GM18870 (cell line): Measurements from ENCODE around the gene FTH1.
"Not testable (repeated sequence)": the region's sequence is repeated elsewhere in the genome, so short reads cannot be mapped to it uniquely, and the experiment has no call there.

Source experiments
- ATAC-seq: cut with Tn5 transposase; IDR thresholded peaks from one replicate; pipeline ENCODE4 v1.9.1; 2021; ENCODE audit warnings: moderate library complexity; ENCODE audit not compliant: unreplicated experiment

The FTH1 gene

GRCh38 chr11:61964058-61964665 lies 3.3 kb downstream of the FTH1 start:
- ATAC-seq = no peak

- ATAC-seq = no peak
These were observed 4.0 kb downstream of the FTH1 start for GRCh38 chr11:61963282-61964057.

- no peak for ATAC-seq
These were observed 4.5 kb downstream of the FTH1 start for GRCh38 chr11:61963016-61963281.

GRCh38 chr11:61962213-61963015 lies 5.0 kb downstream of the FTH1 start:
- no peak for ATAC-seq

DNA sequence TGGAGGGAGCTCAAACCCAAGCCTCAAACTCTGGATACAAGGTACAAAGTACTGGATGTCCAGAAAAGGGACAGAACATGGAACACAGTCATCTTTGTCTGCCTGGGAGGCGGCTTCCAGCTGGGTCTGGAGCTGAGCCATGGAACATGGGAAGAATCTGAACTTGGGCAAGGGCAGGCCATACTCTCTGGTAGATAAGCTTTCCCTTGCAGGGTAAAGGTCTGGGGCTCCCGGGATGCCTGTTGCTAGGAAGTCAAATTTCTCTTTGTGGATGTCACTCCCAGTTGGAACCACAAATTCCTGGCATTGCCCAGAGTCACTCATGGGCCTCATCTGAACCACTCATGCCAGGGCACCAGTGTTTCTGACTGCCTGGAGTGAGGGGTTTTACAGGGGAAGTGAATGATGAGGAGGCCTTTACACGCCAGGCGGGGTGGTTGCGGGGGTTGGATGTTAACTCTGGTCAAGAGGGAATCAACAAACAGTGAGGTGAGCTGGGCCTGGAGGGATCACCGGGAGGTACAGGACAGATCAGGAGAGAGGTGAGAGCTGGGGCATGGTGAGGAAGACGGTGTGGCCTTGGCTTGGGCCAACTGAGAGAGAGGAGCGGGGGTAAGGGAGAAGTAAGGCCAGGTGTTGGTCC lies 5.7 kb downstream of the FTH1 start:
- no peak for ATAC-seq

DNA sequence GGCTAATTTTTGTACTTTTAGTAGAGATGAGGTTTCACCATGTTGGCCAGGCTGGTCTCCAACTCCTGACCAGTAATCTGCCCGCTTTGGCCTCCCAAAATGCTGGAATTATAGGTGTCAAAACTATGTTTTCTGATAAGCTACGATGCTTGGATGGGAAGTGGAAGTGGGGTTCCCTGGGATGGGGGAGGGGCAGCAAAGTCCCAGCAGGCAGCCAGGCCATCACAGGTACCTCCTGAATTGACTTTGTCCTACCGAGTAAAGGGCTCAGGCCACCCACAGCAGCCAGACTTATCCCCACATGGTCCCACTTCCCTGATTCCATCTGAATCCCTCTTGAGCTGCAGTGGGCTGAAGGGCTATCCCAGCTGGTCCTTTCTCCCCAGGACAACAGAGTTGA lies 6.9 kb downstream of the FTH1 start:
- no peak for ATAC-seq

GRCh38 chr11:61959678-61960077 lies 7.8 kb downstream of the FTH1 start:
- ATAC-seq = no peak

DNA sequence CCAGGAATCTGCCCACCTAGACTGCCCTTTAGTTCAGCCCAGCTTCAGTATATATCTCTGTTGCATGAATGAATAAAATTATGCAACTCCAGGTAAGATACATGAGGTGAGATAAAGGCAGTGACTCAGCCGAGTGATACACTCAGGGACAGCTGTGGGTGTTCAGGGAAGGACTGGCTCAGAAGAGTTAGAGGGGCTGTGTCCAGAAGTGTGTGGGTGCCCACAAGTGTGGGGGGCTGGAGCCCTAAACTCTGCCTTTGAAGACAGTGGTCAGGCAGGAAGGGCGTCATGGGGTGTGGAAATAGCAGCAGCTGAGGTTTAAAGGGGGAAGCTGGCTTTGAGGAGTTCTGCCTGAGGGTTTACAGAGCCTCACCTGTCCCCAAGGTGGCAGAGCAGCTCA lies 8.3 kb downstream of the FTH1 start:
- ATAC-seq = no peak

- ATAC-seq = no peak
These were observed 8.8 kb downstream of the FTH1 start for GRCh38 chr11:61958590-61958989.

GRCh38 chr11:61957021-61957770 lies 10.2 kb downstream of the FTH1 start:
- no peak for ATAC-seq

DNA sequence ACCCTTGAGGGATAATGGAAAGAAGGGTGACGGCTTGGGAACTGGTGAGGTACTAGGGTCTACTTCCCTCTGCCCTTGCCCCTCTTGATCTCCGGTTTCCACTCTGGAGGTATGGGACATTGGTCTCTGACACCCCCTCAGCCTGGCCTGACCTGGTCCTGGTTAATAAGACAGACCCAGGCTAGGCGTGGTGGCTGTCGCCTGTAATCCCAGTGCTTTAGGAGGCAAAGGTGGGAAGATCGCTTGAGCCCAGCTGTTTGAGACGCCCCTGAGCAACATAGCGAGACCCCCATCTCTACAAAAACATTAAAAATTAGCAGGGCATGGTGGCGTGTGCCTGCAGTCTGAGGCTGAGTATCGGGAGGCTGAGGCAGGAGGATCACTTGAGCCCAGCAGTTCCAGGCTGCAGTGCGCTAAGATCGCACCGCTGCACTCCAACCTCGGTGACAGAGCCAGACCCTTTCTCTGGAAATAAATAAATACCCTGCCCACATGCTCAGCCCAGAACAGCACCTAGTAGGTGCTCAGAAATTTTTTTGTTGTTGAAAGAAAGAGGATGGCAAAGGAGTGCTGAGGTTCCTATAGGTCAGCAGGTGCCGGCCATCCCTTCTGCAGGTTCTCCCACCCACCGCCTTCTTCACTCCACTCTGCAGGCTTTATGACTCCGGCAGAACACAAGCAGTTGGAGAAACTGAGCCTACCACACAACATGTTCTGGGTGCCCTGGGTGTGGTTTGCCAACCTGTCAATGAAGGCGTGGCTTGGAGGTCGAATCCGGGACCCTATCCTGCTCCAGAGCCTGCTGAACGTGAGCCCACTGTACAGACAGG lies 11.0 kb downstream of the FTH1 start:
- ATAC-seq = no peak

DNA sequence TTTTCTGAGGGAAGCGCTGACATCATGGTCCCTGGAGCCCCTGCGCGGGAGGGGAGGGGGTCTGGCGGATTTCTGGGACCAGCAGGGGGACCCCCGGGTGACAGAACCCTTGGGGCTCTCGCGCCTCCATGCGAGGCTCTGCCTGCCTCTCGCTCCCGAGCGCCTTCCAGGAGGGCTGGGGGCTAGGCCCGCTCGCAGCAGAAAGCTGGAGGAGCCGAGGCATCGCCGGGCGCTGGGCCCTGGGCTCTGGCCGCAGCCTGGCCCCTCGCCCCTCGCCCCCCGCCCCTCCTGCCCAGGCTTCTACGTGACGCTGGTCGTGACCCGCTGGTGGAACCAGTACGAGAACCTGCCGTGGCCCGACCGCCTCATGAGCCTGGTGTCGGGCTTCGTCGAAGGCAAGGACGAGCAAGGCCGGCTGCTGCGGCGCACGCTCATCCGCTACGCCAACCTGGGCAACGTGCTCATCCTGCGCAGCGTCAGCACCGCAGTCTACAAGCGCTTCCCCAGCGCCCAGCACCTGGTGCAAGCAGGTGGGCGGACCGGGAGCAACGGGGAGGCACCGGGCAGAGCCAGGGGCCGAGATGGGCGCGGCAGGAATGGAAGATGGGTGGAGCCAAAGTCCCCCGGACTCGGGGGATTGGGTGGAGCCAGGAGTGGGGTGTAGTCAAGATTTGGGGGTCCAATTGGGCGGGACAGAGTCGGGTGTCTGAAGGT lies 11.9 kb downstream of the FTH1 start:
- ATAC-seq = no peak

GRCh38 chr11:61954851-61955421 lies 12.5 kb downstream of the FTH1 start:
- no peak for ATAC-seq

DNA sequence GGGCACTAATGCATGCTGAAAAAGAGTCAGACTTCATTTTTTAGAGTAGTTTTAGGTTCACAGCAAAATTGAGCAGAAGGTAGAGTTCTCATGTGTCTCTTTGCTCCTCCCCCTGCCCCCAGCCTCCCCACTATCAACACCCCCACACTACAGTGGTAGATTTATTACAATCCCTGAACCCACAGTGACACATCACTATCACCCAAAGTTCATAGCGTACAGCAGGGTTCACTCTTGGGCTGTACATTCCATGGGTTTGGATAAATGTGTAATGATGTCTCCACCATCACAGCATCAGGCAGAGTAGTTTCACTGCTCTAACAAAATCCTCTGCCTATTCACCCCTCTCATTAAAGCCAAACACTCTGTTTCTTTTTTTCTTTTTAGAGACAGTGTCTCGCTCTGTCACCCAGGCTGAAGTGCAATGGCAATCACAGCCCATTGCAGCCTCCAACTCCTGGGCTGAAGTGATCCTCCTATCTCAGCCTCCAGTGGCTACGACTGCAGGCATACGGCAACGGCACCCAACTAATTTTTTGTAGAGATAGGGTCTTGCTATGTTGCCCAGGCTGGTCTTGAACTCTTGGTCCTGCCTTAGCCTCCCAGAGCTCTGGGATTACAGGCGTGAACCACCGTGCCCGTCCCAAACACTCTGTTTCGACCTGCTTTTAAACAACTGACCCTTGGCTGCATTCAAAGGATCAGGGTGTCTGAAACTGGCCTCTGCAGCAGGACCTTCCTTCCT lies 13.2 kb downstream of the FTH1 start:
- no peak for ATAC-seq

GRCh38 chr11:61953632-61954031 lies 13.8 kb downstream of the FTH1 start:
- not testable (repeated sequence) for ATAC-seq

GRCh38 chr11:61952882-61953281 lies 14.6 kb downstream of the FTH1 start:
- ATAC-seq = no peak

- ATAC-seq = no peak
These were observed 15.8 kb downstream of the FTH1 start for GRCh38 chr11:61951484-61952135.

GRCh38 chr11:61950035-61950547 lies 17.3 kb downstream of the FTH1 start, which contains the start of gene BEST1:
TSS of gene BEST1 (plus strand) at chr11:61950351. CDS start at chr11:61951807, 1,456 bp downstream.
- ATAC-seq = no peak
